GM21423 (cell line): Measurements from ENCODE around the gene SHISA8.

Experiments
- ATAC-seq: cut with Tn5 transposase; IDR thresholded peaks from one replicate; pipeline ENCODE4 v1.9.1; 2021; ENCODE audit warnings: mild to moderate bottlenecking, moderate library complexity; ENCODE audit not compliant: unreplicated experiment

SHISA8 gene

GRCh38 chr22:41915786-41916493 lies 1.1 kb upstream of the SHISA8 start:
- ATAC-seq, result no peak

GRCh38 chr22:41914611-41915034 lies 251 bp downstream of the SHISA8 start:
- ATAC-seq, result no peak

- no peak for ATAC-seq
Observed at GRCh38 chr22:41913842-41914534, 886 bp downstream of the SHISA8 start.

- no peak for ATAC-seq
Observed at GRCh38 chr22:41913040-41913719, 1.7 kb downstream of the SHISA8 start.

GRCh38 chr22:41912338-41913039 lies 2.4 kb downstream of the SHISA8 start:
- ATAC-seq, result no peak

- ATAC-seq, result no peak
Observed at GRCh38 chr22:41911001-41911611, 3.8 kb downstream of the SHISA8 start.

- no peak for ATAC-seq
Observed at GRCh38 chr22:41910050-41911000, 4.5 kb downstream of the SHISA8 start.

GRCh38 chr22:41909310-41910049 lies 5.4 kb downstream of the SHISA8 start:
- no peak for ATAC-seq

GRCh38 chr22:41908411-41909309 lies 6.2 kb downstream of the SHISA8 start:
- no peak for ATAC-seq

GRCh38 chr22:41907436-41908401 lies 7.2 kb downstream of the SHISA8 start:
- ATAC-seq, result no peak

GRCh38 chr22:41906822-41907221 lies 8.1 kb downstream of the SHISA8 start:
- ATAC-seq, result no peak

GRCh38 chr22:41905411-41906202 lies 9.3 kb downstream of the SHISA8 start:
- ATAC-seq, result no peak

GRCh38 chr22:41904450-41905410 lies 10.1 kb downstream of the SHISA8 start:
- ATAC-seq, result no peak

GRCh38 chr22:41902932-41903421 lies 11.9 kb downstream of the SHISA8 start:
- no peak for ATAC-seq

- no peak for ATAC-seq
Observed at GRCh38 chr22:41902016-41902415, 12.9 kb downstream of the SHISA8 start.
